HG03460 (cell line): ENCODE measurements around the gene ZBTB49.

Experiments used
- ATAC-seq: cut with Tn5 transposase; IDR thresholded peaks from one replicate; pipeline ENCODE4 v1.9.1; 2021; ENCODE audit not compliant: unreplicated experiment

ZBTB49 gene

DNA sequence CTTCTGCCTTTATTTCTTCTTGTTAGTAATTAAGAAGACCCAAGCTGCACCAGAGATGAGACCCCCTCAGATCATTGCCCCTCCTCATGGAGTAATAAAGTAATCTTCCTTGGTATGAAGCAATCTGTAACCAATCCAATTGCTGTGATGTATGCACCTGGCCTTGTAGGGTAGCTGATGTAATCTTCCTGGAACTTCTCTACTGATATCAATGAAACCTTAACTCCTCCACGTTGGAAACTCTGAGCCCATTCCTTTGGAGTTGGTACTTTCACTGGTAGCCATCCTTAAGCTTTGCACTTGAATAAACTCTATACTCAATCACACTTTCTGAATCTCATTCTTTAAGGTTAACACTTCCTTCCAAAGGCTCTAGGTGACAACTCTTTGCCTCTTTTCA, 65.3 kb downstream of the ZBTB49 start:
- ATAC-seq, result no peak

DNA sequence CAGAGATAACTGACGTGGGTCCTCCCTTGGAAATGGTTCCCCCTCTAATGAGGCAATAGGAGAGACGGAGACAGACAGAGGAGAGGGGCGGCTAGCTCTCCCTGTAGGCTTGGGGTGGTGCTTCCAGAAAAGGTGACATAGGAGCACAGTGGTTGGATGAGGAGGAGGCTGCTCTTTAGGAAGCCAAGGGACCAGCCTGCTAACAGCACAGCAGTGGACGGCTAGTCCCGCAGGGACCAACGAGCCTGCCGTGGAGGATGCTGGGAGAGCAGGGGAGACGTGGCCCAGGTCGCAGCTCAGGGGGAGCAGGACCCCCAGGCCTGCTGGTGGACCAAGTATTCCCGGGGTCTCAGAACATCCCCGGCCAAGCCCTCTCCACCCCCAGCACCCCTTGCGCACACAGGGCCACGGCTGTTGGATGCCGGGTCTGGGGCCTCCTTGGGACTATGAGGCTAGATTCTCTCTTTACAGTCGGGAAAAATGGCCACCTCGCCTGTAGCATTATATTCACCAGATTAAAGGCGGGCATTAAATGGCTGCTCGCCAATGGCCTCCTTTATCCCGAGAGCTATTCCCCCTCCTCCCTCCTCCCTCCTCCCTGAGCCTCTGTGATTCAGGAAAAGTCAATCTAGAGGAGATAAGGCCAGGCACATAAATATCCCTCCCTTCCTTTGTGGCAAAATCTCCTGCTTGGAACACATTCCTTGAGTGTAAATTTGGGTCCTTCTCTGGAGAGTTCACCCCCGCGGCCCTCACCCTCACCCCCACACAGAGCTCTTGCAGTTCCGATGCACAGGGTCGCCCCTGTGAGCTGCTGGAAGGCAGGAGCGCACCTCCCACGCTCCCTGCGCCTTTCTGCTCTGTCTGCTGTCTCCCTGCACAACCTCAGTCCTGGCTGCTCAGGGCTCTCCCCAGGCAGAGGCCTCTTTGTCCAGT, 66.3 kb downstream of the ZBTB49 start:
- no peak for ATAC-seq

- no peak for ATAC-seq
These were observed 68.2 kb downstream of the ZBTB49 start for GRCh38 chr4:4358093-4358854.

DNA sequence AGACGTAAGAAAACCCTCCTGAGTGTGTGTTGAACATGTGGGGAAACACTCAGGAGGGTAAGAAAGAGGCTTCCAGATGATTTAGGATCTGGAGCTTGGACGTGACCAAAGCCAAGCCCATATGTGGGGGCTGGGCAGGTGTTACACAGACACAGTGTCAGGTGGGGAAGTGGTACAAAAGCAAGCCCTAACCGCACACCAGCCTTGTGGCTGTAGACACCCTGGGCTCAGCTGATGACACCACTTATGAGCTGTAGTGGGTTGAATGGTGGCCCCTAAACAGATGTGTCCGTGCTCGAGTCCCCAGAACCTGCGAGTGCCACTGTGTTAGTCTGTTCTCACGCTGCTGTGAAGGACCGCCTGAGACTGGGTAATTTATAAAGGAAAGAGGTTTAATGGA, 71.8 kb downstream of the ZBTB49 start:
- ATAC-seq, result no peak

DNA sequence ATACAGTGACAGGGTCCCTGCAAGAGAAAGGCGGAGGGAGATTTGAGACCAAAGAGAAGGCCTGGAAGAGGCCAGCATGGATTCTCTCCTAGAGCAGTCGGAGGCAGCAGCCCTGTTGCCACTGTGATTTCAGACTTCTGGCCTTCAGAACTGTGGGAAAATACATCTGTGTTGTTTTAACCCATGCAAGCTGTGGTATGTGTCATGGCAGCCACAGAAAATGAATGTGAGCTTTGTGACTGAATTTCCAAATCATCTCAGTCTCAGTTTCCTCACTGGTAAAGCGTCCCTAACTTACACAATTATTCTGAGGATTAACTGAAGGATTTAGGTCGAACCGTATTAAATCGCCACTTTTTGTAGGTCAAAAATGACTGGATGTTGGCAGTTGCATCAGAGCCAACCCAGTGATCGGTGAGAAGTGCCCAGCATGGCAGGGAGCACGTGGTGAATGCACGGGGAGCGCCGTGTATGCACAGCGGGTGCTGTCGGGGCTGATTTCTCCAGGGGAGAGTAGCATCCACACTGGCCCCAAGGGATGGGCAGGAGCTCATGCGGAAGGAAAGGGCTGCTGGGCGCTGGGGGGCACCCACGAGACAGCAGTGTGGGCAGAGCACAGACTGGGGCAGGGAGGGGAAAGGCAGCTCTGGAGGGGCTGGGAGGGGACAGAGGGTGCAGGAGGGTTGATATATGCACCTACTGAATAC, 73.1 kb downstream of the ZBTB49 start:
- no peak for ATAC-seq

DNA sequence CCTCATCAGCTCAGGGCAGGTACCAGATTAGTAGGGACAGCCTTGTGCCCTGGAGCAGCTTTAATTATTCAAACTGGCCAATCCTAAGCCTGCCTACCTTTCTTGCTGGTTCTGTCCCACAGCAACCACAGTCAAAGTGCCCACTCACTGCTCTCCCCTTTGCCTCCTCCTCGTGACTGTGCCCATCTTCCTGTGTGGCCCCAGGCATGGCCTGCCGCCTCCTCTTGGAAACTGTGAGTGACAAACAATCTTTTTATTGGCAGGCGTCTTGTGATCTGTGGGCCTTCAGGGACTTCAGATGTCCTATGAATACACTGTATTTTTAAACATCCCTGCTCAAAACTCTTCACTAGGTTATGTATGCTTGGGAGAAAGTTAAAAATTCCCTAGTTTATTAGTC, 74.0 kb downstream of the ZBTB49 start:
- ATAC-seq, result no peak

DNA sequence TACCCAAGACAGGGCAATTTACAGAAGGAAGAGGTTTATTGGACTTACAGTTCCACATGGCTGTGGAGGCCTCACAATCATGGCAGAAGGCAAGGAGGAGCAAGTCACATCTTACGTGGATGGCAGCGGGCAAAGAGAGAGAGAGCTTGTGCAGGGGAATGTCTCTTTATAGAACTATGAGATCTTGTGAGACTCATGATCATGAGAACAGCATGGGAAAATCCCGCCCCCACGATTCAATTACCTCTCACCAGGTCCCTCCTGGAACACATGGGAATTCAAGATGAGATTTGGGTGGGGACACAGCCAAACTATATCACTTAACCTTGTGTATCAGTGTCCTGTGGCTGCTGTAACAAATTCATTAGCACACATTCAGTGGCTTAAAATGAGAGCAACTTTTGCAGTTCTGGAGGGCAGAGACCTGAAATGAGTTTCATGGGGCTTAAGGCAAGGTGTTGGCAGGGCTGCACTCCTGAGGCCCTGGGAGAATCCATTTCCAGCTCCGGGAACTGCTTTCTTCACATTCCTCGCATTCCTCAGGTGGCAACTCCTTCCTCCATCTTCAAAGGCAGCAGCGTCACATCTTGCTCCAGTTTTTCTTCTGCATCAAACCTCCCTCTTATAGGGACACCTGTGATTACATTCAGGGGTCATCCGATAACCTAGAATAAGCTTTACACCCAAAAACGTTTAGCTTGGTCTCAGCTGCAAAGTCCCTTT, 74.6 kb downstream of the ZBTB49 start:
- no peak for ATAC-seq

DNA sequence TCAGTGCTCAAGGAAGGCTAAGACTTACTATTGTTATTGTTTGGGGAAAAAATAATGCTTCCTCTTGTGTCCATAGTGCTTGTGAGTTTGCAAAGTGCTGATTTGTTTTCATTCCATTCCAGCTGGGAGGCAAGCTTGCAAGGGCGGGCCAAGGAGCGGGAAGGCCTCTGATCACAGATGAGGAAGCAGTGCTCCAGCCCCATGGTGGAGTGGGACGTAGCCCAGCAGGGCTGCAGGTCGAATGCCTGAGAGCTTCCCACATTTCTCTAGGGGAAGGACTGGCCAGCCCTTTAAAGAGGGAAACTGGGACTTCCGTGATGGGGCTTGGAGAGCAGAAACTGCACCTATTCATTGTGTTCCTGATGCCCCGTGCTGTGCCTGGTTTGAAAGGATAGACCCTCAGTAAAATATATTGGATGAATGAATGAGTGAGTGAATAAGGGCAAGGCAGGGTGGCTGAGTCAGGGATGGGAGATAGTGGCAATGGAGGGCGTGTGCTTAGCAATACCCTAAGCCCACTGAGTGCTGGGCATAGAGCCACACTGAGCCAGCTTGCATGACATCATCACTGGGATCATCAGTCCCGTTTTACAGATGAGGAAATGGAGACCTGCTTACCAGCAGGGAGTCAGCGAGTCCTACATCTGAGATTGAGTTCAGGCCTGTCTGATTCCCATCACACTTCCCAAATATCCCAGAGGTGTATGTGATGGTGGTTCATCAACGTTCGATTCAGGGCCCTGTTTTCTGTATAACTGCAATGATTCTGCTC, 78.9 kb downstream of the ZBTB49 start:
- no peak for ATAC-seq
